HepG2 (cell line): ENCODE results near the gene HMGN4. TPM values are rescaled to one million over a fixed set of nuclear protein-coding genes. Genes with fewer than 3 reads are reported as not detected.
A peak's percentile ranks its signal among the peaks of the same experiment; 100 is the strongest.

Source experiments
- CAMTA2 ChIP-seq: sonication (generic); formaldehyde crosslinking; IDR thresholded peaks from 2 replicates; pipeline ENCODE4 v1.4.0; 2020; ENCODE audit warnings: mild to moderate bottlenecking, missing genetic modification reagents, borderline replicate concordance
- NR1H2 ChIP-seq: sonication (generic); formaldehyde crosslinking; IDR thresholded peaks from 2 replicates; pipeline ENCODE4 v1.8.1; 2022; ENCODE audit warnings: low read depth, missing genetic modification reagents, borderline replicate concordance
- ONECUT2 ChIP-seq: sonication (generic); formaldehyde crosslinking; IDR thresholded peaks from 2 replicates; pipeline ENCODE4 v1.4.0; 2020; ENCODE audit warnings: missing genetic modification reagents
- PHF20 ChIP-seq: sonication (generic); formaldehyde crosslinking; IDR thresholded peaks from 2 replicates; pipeline ENCODE4 v1.5.0; 2020; ENCODE audit warnings: mild to moderate bottlenecking, missing genetic modification reagents
- SMYD3 ChIP-seq: sonication (generic); formaldehyde crosslinking; IDR thresholded peaks from 2 replicates; pipeline ENCODE4 v1.8.1; 2023; ENCODE audit warnings: mild to moderate bottlenecking, missing genetic modification reagents
- ZNF292 ChIP-seq: sonication (generic); formaldehyde crosslinking; IDR thresholded peaks from 2 replicates; pipeline ENCODE4 v1.8.1; 2022; ENCODE audit warnings: mild to moderate bottlenecking, low read depth, missing genetic modification reagents, borderline replicate concordance
- ZNF768 ChIP-seq: sonication (generic); formaldehyde crosslinking; IDR thresholded peaks from 2 replicates; pipeline ENCODE4 v1.4.0; 2020; ENCODE audit warnings: missing genetic modification reagents
- ZNF878 ChIP-seq: sonication (generic); formaldehyde crosslinking; IDR thresholded peaks from 2 replicates; pipeline ENCODE4 v1.8.1; 2023; ENCODE audit warnings: mild to moderate bottlenecking, missing genetic modification reagents, moderate library complexity
- polyA plus RNA-seq, 8 experiments: library from polyadenylated mRNA; depleted of rRNA in 3 of 8; stranded (reverse) in 7 of 8; unstranded in 1 of 8; fragments of >200 nt; fragmentation: Illumina TruSeq in 4 of 8; extraction: Trizol in 4 of 8; gene quantifications; 2 replicates each; pipeline versions ENCODE4 v1.2.1 to v1.2.3, GENCODE V29; 2011 to 2016; ENCODE audit warnings: low read depth in 4 of 8, missing spikeins in 1 of 8, mixed read lengths in 1 of 8; ENCODE audit not compliant: insufficient read depth in 1 of 8
- total RNA-seq, 5 experiments: library from RNA; depleted of rRNA; stranded (reverse); fragments of >200 nt; fragmentation: Illumina TruSeq; extraction: Trizol; gene quantifications; 2 replicates each; pipeline ENCODE4 v1.2.3, GENCODE V29; 2016; ENCODE audit warnings: low read depth in 1 of 5
- TF ChIP-seq, protein P1 (sequence below): sonication (generic); formaldehyde crosslinking; IDR thresholded peaks from 2 replicates; pipeline ENCODE4 v1.9.0; 2021; ENCODE audit warnings: missing genetic modification reagents, borderline replicate concordance
- TF ChIP-seq, protein P2 (sequence below): sonication (generic); formaldehyde crosslinking; IDR thresholded peaks from 2 replicates; pipeline ENCODE4 v1.5.0; 2020; ENCODE audit warnings: mild to moderate bottlenecking, missing genetic modification reagents
- TF ChIP-seq, protein P3 (sequence below): sonication (generic); formaldehyde crosslinking; IDR thresholded peaks from 2 replicates; pipeline ENCODE4 v1.8.0; 2023; ENCODE audit warnings: mild to moderate bottlenecking, missing genetic modification reagents
- TF ChIP-seq, protein P4 (sequence below): IDR thresholded peaks from 2 replicates; pipeline ENCODE4 v1.6.1; 2016; ENCODE audit warnings: mild to moderate bottlenecking, missing biosample characterization, missing genetic modification reagents
- TF ChIP-seq, protein P5 (sequence below): sonication (generic); formaldehyde crosslinking; IDR thresholded peaks from 2 replicates; pipeline ENCODE4 v1.8.0; 2022; ENCODE audit warnings: missing genetic modification reagents, mild to moderate bottlenecking, inconsistent platforms, borderline replicate concordance
- TF ChIP-seq, protein P6 (sequence below): sonication (generic); formaldehyde crosslinking; IDR thresholded peaks from 2 replicates; pipeline ENCODE4 v1.4.0; 2020; ENCODE audit warnings: missing genetic modification reagents, borderline replicate concordance

Gene HMGN4
- total and polyA plus RNA-seq, 2 of the 13 experiments (the other 11 are each of a cell fraction or from before 2014, with no cell fraction given): 39.9 to 52.1 TPM

DNA sequence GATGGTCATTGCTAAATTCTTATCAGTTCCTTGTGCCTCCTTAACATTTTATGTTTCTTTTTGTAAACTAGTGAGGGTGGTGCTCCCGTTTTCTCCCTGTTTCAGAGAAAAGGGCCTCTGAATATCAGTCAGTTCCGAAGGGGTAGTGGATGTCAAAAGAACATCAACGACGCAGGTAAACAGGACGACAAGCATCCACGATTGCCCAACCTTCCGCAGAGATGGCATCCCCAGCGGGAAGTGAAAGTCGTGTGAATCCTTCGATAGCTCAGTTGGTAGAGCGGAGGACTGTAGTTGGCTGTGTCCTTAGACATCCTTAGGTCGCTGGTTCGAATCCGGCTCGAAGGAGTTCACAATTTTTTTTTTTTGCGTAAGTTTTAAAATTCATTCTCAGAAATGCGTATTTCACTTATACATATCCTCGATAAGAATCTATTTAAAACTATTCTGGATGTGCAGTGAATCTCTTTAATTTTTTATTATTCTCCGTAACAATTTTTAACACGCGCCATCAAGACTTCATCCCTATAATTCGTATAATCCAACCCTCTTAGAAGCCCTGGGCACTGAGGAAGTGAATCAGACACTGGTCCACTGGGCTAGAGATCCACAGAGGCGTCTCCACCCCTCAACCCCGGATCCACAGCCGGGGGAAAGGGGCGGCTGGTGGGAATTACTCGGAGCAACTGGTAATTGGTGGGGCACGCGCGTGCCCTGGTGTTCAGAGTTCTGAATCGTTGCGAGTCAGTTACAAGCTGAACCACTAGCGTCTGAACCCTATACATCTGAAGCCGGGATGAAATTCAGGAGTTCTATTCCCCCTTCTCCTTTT lies 30.7 kb downstream of the HMGN4 start (continued):
- TF ChIP-seq, protein P1, sequence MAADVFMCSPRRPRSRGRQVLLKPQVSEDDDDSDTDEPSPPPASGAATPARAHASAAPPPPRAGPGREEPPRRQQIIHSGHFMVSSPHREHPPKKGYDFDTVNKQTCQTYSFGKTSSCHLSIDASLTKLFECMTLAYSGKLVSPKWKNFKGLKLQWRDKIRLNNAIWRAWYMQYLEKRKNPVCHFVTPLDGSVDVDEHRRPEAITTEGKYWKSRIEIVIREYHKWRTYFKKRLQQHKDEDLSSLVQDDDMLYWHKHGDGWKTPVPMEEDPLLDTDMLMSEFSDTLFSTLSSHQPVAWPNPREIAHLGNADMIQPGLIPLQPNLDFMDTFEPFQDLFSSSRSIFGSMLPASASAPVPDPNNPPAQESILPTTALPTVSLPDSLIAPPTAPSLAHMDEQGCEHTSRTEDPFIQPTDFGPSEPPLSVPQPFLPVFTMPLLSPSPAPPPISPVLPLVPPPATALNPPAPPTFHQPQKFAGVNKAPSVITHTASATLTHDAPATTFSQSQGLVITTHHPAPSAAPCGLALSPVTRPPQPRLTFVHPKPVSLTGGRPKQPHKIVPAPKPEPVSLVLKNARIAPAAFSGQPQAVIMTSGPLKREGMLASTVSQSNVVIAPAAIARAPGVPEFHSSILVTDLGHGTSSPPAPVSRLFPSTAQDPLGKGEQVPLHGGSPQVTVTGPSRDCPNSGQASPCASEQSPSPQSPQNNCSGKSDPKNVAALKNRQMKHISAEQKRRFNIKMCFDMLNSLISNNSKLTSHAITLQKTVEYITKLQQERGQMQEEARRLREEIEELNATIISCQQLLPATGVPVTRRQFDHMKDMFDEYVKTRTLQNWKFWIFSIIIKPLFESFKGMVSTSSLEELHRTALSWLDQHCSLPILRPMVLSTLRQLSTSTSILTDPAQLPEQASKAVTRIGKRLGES: no peak
- TF ChIP-seq, protein P2, sequence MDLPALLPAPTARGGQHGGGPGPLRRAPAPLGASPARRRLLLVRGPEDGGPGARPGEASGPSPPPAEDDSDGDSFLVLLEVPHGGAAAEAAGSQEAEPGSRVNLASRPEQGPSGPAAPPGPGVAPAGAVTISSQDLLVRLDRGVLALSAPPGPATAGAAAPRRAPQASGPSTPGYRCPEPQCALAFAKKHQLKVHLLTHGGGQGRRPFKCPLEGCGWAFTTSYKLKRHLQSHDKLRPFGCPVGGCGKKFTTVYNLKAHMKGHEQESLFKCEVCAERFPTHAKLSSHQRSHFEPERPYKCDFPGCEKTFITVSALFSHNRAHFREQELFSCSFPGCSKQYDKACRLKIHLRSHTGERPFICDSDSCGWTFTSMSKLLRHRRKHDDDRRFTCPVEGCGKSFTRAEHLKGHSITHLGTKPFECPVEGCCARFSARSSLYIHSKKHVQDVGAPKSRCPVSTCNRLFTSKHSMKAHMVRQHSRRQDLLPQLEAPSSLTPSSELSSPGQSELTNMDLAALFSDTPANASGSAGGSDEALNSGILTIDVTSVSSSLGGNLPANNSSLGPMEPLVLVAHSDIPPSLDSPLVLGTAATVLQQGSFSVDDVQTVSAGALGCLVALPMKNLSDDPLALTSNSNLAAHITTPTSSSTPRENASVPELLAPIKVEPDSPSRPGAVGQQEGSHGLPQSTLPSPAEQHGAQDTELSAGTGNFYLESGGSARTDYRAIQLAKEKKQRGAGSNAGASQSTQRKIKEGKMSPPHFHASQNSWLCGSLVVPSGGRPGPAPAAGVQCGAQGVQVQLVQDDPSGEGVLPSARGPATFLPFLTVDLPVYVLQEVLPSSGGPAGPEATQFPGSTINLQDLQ (CRISPR knock-in tag): no peak
- TF ChIP-seq ZNF292 (CRISPR knock-in tag): peak; percentile 49; the same call in 1 of the 2 replicates
- TF ChIP-seq, protein P3, sequence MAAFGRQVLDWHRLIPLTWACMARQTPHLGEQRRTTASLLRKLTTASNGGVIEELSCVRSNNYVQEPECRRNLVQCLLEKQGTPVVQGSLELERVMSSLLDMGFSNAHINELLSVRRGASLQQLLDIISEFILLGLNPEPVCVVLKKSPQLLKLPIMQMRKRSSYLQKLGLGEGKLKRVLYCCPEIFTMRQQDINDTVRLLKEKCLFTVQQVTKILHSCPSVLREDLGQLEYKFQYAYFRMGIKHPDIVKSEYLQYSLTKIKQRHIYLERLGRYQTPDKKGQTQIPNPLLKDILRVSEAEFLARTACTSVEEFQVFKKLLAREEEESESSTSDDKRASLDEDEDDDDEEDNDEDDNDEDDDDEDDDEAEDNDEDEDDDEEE (CRISPR knock-in tag): no peak
- TF ChIP-seq ONECUT2: no peak
- no peak for TF ChIP-seq ZNF768 (CRISPR knock-in tag)
- TF ChIP-seq, protein P4, sequence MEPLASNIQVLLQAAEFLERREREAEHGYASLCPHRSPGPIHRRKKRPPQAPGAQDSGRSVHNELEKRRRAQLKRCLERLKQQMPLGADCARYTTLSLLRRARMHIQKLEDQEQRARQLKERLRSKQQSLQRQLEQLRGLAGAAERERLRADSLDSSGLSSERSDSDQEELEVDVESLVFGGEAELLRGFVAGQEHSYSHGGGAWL (CRISPR knock-in tag): no peak
- no peak for TF ChIP-seq SMYD3
- TF ChIP-seq PHF20 (CRISPR knock-in tag): no peak
- no peak for TF ChIP-seq NR1H2 (CRISPR knock-in tag)
- TF ChIP-seq, protein P5, sequence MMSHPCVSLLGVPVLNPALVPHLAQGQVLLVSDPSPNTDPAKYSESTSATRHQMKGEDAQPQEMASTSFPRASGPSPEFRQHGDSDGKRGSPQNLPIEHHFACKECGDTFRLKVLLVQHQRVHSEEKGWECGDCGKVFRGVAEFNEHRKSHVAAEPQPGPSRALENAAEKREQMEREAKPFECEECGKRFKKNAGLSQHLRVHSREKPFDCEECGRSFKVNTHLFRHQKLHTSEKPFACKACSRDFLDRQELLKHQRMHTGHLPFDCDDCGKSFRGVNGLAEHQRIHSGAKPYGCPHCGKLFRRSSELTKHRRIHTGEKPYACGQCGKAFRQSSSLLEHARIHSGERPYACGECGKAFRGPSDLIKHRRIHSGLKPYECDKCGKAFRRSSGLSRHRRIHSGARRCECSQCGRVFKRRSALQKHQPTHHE (CRISPR knock-in tag): no peak
- TF ChIP-seq ZNF878 (CRISPR knock-in tag): peak; percentile 77; the same call in 1 of the 2 replicates
- no peak for TF ChIP-seq CAMTA2 (CRISPR knock-in tag)
- TF ChIP-seq, protein P6, sequence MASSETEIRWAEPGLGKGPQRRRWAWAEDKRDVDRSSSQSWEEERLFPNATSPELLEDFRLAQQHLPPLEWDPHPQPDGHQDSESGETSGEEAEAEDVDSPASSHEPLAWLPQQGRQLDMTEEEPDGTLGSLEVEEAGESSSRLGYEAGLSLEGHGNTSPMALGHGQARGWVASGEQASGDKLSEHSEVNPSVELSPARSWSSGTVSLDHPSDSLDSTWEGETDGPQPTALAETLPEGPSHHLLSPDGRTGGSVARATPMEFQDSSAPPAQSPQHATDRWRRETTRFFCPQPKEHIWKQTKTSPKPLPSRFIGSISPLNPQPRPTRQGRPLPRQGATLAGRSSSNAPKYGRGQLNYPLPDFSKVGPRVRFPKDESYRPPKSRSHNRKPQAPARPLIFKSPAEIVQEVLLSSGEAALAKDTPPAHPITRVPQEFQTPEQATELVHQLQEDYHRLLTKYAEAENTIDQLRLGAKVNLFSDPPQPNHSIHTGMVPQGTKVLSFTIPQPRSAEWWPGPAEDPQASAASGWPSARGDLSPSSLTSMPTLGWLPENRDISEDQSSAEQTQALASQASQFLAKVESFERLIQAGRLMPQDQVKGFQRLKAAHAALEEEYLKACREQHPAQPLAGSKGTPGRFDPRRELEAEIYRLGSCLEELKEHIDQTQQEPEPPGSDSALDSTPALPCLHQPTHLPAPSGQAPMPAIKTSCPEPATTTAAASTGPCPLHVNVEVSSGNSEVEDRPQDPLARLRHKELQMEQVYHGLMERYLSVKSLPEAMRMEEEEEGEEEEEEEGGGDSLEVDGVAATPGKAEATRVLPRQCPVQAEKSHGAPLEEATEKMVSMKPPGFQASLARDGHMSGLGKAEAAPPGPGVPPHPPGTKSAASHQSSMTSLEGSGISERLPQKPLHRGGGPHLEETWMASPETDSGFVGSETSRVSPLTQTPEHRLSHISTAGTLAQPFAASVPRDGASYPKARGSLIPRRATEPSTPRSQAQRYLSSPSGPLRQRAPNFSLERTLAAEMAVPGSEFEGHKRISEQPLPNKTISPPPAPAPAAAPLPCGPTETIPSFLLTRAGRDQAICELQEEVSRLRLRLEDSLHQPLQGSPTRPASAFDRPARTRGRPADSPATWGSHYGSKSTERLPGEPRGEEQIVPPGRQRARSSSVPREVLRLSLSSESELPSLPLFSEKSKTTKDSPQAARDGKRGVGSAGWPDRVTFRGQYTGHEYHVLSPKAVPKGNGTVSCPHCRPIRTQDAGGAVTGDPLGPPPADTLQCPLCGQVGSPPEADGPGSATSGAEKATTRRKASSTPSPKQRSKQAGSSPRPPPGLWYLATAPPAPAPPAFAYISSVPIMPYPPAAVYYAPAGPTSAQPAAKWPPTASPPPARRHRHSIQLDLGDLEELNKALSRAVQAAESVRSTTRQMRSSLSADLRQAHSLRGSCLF (CRISPR knock-in tag): no peak
